IPS-NIHi7 (cell line): Measurements from ENCODE around the gene GEMIN5.
"Not testable (repeated sequence)": the region's sequence is repeated elsewhere in the genome, so short reads cannot be mapped to it uniquely, and the experiment has no call there.

Source experiments
- DNase-seq: peaks from one replicate; pipeline ENCODE4 v3.0.0; 2012; ENCODE audit warnings: mixed read lengths; ENCODE audit errors: extremely low spot score

Gene GEMIN5

GRCh38 chr5:154940772-154941620, 3.0 kb upstream of the GEMIN5 start, which contains the start of gene MRPL22:
MRPL22 (plus strand) TSS chr5:154941073; CDS start chr5:154941111, 38 bp downstream.
- peak; percentile 96 for DNase-seq

- DNase-seq = no peak
These were observed 2.4 kb upstream of the GEMIN5 start for GRCh38 chr5:154940375-154940771.

GRCh38 chr5:154939387-154939786, 1.4 kb upstream of the GEMIN5 start:
- not testable (repeated sequence) for DNase-seq

GRCh38 chr5:154937186-154937717, 759 bp downstream of the GEMIN5 start:
- no peak for DNase-seq

DNA sequence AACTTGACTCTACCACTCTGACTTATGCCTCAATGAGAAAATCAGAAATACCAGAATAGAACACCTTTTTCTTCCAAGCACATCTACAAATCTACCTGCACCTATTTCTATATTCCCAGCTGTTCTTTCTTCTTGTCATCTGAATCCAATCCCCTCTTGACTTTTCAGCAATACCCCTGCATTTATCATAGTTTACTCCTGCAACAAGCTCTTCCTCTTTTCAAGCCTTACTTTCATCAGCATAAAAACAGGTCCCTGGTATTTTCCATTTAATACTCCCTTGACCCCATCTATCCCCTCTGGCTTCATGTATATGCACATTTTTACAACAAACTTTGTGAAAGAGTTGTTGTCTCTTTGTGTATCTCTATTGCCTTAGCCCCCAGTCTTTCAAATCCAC, 3.1 kb downstream of the GEMIN5 start:
- DNase-seq = no peak

- DNase-seq = no peak
These were observed 4.5 kb downstream of the GEMIN5 start for GRCh38 chr5:154933537-154933936.

DNA sequence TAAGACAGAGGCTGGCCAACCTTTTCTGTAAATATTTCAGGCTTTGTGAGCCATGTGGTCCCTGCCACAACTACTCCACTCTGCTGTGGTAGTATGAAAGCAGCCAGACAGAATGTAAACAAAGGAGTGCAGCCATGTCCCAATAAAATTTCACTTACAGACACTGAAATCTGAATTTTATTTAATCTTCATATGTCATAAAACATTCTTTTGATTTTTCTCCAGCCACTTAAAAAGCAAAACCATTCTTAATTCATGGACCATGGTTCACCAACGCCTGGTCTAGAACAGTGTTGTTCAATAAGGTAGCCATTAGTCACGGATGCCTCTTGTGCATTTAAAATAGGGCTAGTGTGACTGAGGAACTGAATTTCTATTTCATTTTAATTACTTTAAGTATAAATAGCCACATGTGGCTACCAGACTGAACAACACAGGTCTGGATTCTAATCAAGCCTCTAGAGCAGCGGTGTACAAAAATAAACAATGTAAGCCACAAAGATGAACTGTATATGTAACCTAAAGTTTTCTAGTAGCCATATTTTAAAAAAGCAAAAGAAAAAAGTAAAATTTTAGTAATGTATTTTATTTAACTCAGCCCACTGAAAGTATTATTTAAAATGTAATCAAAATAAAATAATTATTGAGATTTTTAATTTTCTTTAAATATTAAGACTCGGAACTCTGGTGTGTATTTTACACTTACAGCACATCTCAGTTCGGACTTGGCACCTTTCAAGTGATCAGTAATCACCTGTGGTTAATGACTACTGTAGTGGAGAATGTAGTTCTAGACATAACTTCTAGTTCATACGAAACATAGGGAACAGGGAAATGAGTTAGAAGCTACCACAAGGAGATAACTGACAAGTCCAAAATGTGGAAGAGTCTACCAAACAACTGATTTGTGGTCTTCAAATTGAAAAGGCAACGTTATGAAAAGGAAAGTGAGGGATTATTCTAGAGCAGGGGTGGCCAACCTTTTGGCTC, 14.3 kb downstream of the GEMIN5 start:
- no peak for DNase-seq

- no peak for DNase-seq
These were observed 20.3 kb downstream of the GEMIN5 start for GRCh38 chr5:154917757-154918156.

- DNase-seq = no peak
These were observed 21.1 kb downstream of the GEMIN5 start for GRCh38 chr5:154916874-154917273.

- not testable (repeated sequence) for DNase-seq
These were observed 32.4 kb downstream of the GEMIN5 start for GRCh38 chr5:154905601-154906000.

DNA sequence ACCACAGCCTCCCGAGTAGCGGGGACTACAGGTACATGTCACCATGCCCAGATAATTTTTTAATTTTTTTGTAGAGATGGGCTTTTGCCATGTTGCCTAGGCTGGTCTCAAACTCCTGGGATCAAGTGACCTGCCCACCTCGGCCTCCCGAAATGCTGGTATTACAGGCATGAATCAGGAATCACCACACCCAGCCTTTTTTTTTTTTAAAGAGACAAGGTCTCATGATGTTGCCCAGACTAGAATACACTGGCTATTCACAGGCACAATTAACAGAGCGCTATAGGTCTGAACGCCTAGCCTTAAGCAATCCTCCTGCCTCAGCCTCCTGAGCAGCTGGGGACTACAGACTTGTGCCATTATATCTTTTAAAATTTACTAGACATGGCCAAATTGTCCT, 36.1 kb downstream of the GEMIN5 start:
- no peak for DNase-seq

GRCh38 chr5:154901276-154901675, 36.7 kb downstream of the GEMIN5 start:
- DNase-seq = no peak

GRCh38 chr5:154900066-154900465, 37.9 kb downstream of the GEMIN5 start:
- no peak for DNase-seq

DNA sequence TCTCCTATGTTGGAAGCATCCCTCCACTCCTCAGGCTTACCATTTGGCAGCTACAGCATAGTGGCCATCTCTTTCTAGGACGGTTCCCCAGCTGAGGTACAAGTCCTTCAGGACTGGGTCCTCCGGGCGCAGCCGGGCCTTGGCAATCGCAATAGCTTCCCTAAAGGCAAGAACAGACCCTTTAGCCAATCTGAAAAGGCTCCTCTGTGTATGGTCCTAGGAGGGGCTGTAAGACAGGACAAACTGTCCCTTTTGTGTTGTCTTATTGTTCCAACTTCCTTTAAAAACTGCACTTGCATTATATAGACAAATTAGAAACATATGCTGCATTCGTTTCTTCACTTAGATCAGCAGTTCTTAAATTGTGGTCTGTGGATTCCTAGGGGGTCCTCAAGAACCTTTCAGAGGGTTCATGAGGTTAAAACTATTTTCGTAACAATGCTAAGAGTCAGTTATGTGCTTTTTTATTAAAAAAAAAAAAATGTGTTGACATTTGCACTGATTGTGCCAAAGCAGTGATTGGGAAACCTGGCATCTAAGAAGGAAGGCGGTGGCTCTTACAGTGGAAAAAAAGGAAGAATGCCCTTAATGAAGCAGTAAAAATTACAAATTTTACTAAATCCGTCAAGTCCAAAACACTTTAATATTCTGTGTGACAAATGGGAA, 38.7 kb downstream of the GEMIN5 start:
- no peak for DNase-seq

DNA sequence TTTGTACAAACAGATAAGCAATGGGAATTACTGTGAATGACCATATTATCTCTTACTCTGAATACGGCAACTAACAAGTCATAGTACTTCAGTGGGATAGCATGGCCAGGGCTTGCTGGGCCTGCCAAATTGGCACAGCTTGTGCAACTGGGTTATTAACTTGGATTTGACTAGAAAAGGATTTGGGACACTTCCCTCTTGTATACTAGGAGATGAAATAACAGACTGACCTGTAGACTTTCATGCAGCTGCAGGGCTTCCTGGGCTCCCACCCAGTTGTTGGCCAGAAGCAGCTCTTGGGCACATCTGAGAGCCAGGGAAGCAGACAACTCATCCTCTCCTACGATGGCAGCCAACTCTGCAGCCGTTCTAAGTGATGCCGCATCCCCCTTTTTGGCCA, 39.8 kb downstream of the GEMIN5 start:
- no peak for DNase-seq

DNA sequence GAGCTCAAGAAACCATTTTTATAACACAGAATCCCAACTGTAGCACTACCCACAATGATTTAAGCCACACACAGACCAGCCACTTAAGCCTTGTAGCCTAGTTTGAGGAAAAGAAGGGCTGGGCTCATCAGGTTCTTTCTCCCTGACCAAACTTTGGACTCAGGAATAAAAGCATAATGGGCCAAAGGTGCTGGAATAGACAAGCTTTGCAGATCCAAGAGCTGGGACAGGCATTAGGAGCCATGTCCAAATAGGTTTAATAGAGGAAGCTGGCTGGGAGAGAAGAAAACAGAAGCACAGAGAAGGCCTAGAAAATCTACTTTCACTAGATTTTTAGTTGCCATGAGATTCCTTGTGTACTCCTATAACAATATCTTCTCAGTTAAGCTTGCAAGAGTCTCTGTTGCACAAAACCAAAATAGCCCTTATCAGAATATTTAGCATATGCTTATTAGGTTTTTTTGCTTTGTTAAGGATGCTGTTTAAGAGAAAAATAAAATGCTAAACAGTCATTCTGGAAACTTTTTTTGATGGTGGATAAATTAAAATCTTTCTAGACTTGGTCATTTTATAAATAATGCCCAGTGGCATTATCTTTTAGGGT, 41.3 kb downstream of the GEMIN5 start:
- no peak for DNase-seq

DNA sequence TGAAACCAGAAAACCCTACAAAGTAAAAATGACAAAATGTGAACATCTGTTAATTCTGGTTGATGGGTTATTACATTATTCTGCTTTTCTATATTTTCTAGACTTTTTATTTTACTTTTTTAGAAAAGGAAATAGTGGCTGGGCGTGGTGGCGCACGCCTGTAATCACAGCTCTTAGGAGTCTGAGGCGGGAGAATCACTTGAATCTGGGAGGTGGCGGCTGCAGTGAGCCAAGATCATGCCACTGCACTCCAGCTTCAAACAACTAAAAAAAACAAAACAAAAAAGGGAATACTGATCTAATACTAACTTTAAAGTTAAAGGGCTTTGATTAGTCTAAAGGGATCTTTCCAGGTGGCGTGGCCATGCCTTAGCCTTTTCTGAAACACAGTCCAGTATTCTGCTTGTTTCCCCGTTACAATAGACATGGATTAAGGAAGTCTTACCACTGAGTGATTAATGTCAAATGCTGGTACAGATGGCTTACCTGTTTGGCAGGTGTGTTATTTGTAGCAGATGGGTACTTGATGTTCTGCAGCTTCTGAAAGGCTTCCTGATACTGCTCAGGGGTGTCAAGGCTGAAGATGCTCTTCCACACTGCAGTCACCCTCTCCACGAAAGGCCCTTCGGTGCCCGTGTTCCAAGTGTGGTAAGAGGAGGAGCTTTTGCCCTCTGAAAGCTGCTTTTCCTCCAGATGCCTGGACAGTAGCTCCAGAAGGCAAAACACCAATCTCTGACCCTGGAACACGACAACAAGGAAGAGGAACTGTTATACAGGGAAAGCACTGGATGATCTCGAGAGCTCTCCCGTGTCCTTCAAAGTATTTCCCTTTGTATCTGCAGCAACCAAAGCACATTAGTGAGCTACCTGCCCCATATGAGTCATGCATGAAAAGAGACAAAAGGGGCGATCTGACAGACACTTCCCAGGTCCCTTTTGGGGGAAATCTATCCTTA, 42.1 kb downstream of the GEMIN5 start:
- DNase-seq = no peak

DNA sequence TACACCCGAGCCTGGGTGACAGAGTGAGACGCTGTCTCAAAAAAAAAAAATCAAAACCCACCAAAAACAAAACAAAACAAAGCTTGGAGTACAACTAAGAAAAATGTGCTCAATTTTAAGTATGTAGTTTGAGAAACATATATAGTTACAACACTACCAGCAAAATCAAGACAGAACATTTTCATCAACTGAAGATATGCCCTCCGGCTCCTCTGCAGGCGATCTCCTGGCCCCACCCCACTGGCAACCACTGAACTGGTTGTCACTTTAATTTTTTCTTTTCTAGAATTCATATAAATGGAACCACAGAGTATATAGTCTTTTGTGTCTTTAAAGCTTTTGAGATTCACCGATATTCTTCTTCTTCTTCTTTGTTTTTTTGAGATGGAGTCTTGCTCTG, 44.6 kb downstream of the GEMIN5 start:
- DNase-seq = no peak

DNA sequence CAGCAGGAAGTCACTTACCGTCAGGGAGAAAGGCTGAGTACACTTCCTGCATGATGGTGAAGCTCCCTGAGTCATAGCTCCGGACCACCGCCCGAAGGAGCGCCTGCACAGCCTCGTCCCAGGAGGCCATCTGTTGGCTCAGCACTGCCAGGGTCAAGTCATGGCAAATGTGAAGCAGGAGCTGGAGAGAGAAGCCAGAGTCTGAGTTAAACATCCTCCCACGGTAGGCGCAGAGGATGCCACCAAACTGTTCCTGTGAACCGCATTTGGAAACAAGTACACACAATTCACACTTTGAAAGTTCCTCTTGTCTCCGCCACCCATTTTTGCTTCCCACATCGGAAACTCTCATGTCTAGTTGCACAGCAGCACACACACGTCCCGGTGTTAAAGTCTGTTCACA, 45.6 kb downstream of the GEMIN5 start:
- no peak for DNase-seq

GRCh38 chr5:154885439-154885838, 52.6 kb downstream of the GEMIN5 start:
- DNase-seq = no peak
